Calu3 (cell line): ENCODE measurements around the gene FAM174B. TPM values are rescaled to one million over a fixed set of nuclear protein-coding genes. Genes with fewer than 3 reads are reported as not detected.

Experiments
- BruUV-seq: library from RNA; stranded (reverse); fragments of 400-500 nt; replicated peaks from 2 replicates; lab custom pipeline; 2021; lab: Mats Ljungman, UMichigan
- CTCF ChIA-PET: fragments of 300-600 bp; sonication (Branson Sonifier 250); formaldehyde crosslinking; loops from one replicate; lab custom pipeline; 2022; ENCODE audit warnings: antibody characterized with exemption; lab: Charles Lee
- DNase-seq: peaks from one replicate; pipeline ENCODE4 v3.0.0; 2022
- H3K27ac Mint-ChIP-seq: one replicate; pipeline ENCODE4 v1.8.0; 2022; ENCODE audit warnings: mixed read lengths; ENCODE audit not compliant: unreplicated experiment
- H3K27me3 Mint-ChIP-seq: one replicate; pipeline ENCODE4 v1.8.0; 2022; ENCODE audit warnings: mixed read lengths; ENCODE audit not compliant: unreplicated experiment
- H3K36me3 Mint-ChIP-seq: one replicate; pipeline ENCODE4 v1.8.0; 2022; ENCODE audit warnings: mild to moderate bottlenecking, moderate library complexity, mixed read lengths; ENCODE audit not compliant: insufficient read depth, unreplicated experiment
- H3K4me1 Mint-ChIP-seq: one replicate; pipeline ENCODE4 v1.8.0; 2022; ENCODE audit warnings: mild to moderate bottlenecking, low read depth, mixed read lengths; ENCODE audit not compliant: unreplicated experiment
- H3K4me3 Mint-ChIP-seq: one replicate; pipeline ENCODE4 v1.8.0; 2022; ENCODE audit warnings: mild to moderate bottlenecking, low read depth, moderate library complexity, mixed read lengths; ENCODE audit not compliant: unreplicated experiment
- H3K9me3 Mint-ChIP-seq: one replicate; pipeline ENCODE4 v1.8.0; 2022; ENCODE audit warnings: low read depth, mixed read lengths; ENCODE audit not compliant: unreplicated experiment
- intact Hi-C: fragments of 100-400 bp; cut with micrococcal nuclease; formaldehyde crosslinking; loops from one replicate; pipeline ENCODE4 v1.10.0; 2022; ENCODE audit not compliant: unreplicated experiment
- total RNA-seq: library from RNA; stranded (reverse); gene quantifications from 2 replicates; pipeline ENCODE4 v1.2.3, GENCODE V29; 2022
- TF ChIP-seq, protein P1 (sequence below): fragments of 200-600 bp; IDR thresholded peaks from one replicate; pipeline ENCODE4 v1.8.0; 2022; ENCODE audit warnings: antibody characterized with exemption; ENCODE audit not compliant: unreplicated experiment

Gene FAM174B
- total RNA-seq, 1 experiment from 2014 or later: 12.4 TPM

DNA sequence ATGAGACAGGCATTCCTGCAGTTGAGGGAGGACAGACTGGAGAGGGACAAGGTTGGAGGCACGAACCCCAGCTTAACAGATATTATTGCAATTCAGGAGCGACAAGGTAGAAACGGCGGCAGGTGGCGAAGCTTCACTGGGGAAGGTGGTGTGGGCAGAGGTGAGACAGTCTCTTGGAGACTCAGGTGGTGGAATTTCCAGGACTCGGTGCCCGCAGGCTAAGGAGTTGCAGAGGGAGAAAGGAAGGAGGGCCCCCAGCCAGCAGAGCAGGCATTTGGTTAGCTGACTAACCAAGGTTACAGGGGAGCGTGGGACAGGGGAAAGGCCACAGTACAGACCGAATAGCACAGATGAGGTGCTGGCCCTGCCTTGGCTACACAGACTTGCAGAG, 3.0 kb downstream of the FAM174B start:
- Mint-ChIP-seq H3K27ac (no peak overlapping the region), H3K9me3 (peaks cover 3% of the 10 kb centered on the region), H3K27me3 (peaks cover 42% of the 10 kb centered on the region), H3K4me1 (no peaks in the 10 kb centered on the region), H3K4me3 (no peak overlapping the region), H3K36me3 (peaks cover 9% of the 10 kb centered on the region)
- TF ChIP-seq, protein P1, sequence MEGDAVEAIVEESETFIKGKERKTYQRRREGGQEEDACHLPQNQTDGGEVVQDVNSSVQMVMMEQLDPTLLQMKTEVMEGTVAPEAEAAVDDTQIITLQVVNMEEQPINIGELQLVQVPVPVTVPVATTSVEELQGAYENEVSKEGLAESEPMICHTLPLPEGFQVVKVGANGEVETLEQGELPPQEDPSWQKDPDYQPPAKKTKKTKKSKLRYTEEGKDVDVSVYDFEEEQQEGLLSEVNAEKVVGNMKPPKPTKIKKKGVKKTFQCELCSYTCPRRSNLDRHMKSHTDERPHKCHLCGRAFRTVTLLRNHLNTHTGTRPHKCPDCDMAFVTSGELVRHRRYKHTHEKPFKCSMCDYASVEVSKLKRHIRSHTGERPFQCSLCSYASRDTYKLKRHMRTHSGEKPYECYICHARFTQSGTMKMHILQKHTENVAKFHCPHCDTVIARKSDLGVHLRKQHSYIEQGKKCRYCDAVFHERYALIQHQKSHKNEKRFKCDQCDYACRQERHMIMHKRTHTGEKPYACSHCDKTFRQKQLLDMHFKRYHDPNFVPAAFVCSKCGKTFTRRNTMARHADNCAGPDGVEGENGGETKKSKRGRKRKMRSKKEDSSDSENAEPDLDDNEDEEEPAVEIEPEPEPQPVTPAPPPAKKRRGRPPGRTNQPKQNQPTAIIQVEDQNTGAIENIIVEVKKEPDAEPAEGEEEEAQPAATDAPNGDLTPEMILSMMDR: no peak
- CTCF ChIA-PET: interaction anchor here (0.5 kb wide), 1 partner anchor 39 kb away, joined by 4 read pairs; no protein-coding TSS in a partner anchor
- DNase-seq: no peak
- no TSS peak for BruUV-seq
- intact Hi-C loops: no loop called here

DNA sequence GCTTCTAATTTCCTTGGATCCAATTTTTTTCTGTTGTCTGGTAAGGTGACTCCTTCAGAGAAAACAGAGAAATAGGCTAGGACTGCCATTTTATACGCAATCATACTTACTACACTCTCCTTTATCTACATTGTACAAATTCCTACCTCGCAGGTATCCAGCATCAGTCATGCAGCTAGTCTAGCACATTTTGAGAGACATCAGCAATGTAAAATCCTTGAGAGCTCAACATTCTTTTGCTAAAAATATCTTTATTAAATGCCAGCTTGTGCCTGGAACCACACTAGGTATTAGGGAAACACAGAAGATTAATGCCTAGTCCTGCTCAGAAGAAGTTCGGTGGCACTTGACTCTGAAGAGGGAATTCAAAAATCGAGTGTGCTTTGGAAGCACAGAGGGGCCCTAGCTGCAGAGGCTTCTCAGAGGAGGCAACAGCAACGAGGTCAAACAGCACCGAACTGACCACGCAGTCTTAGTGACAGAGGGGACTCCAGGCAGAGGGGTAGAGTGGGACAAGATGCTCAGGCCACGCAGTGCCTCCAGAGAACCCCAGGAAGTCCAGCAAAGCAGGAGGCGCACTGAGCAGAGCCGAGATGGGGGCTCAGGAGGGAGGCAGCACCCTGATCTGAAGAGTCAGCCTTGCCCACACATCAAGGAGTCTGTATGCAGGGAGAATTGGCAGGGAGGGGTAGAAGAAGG, 3.5 kb downstream of the FAM174B start:
- BruUV-seq: no TSS peak
- no peak for DNase-seq
- peaks cover 39% of the 10 kb centered on the region for H3K27me3 Mint-ChIP-seq
- H3K27ac Mint-ChIP-seq: no peak overlapping the region
- peaks cover 3% of the 10 kb centered on the region for H3K9me3 Mint-ChIP-seq
- no peak overlapping the region for H3K4me3 Mint-ChIP-seq
- CTCF ChIA-PET: no interaction called here
- no peaks in the 10 kb centered on the region for H3K4me1 Mint-ChIP-seq
- intact Hi-C loops: no loop called here
- TF ChIP-seq, protein P1: no peak
- H3K36me3 Mint-ChIP-seq: peaks cover 9% of the 10 kb centered on the region

DNA sequence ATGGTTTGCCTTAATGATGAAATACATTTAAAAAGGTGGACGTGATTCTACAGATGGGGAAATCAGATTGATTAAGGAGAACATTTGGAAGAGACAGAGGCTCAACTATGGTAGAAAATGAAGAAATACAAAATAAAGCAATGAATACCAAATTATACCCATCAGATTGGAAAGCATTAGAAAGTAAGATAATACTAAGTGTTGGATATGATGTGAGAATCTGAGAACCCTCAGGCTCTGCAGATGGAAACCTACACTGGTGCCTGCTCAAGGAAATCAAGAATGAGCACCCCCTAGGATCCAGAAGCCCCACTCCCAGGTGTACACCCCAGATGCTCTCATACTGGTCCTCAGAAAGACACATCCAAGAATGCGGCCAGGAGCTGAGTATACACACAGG, 4.6 kb downstream of the FAM174B start:
- TF ChIP-seq, protein P1: no peak
- peaks cover 6% of the 10 kb centered on the region for H3K9me3 Mint-ChIP-seq
- H3K4me1 Mint-ChIP-seq: peaks cover 5% of the 10 kb centered on the region
- CTCF ChIA-PET: no interaction called here
- DNase-seq: no peak
- H3K36me3 Mint-ChIP-seq: peaks cover 9% of the 10 kb centered on the region
- no TSS peak for BruUV-seq
- intact Hi-C loops: no loop called here
- no peak overlapping the region for H3K4me3 Mint-ChIP-seq
- H3K27me3 Mint-ChIP-seq: peaks cover 29% of the 10 kb centered on the region
- H3K27ac Mint-ChIP-seq: no peak overlapping the region

DNA sequence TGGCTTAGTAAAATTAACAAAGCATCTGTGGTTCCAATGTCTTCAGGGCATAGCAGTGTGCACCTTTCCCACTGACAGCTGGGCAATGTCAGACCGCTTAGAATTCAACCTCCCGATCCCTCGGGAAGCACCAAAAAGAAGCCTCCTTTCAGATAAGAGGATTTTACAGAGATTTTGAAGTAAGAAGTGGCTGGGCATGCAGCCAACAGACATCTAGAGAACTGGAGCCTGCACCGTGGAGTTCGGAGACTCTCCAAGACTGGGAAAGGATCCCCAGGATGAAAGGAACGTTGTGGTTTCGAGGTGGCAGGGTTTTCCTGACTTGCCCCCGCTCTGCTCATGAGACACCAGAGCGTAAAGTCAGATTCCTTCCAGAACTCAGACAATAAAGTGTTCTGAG, 5.3 kb downstream of the FAM174B start:
- no peak overlapping the region for H3K4me3 Mint-ChIP-seq
- intact Hi-C loops: no loop called here
- H3K27me3 Mint-ChIP-seq: peaks cover 25% of the 10 kb centered on the region

More for the DNA sequence above, 5.3 kb downstream of the FAM174B start:
- TF ChIP-seq, protein P1: no peak
- no peak for DNase-seq
- Mint-ChIP-seq H3K4me1 (peaks cover 12% of the 10 kb centered on the region), H3K27ac (no peak overlapping the region), H3K9me3 (peaks cover 6% of the 10 kb centered on the region), H3K36me3 (peaks cover 5% of the 10 kb centered on the region)
- CTCF ChIA-PET: no interaction called here
- no TSS peak for BruUV-seq
